NK-92 (cell line): ENCODE results near the gene ZNHIT6.

Experiments used
- DNase-seq: peaks from one replicate; lab custom pipeline; 2025; ENCODE audit not compliant: unreplicated experiment; lab: John Stamatoyannopoulos, UW

Gene ZNHIT6

GRCh38 chr1:85623061-85623471, 85.2 kb downstream of the ZNHIT6 start:
- DNase-seq, result no peak

- DNase-seq, result no peak
These were observed 86.8 kb downstream of the ZNHIT6 start for GRCh38 chr1:85621430-85621829.

- no peak for DNase-seq
These were observed 90.6 kb downstream of the ZNHIT6 start for GRCh38 chr1:85617633-85618100.

GRCh38 chr1:85616736-85617135, 91.5 kb downstream of the ZNHIT6 start:
- DNase-seq, result no peak

- DNase-seq, result no peak
These were observed 91.9 kb downstream of the ZNHIT6 start for GRCh38 chr1:85616364-85616705.

- DNase-seq, result no peak
These were observed 92.5 kb downstream of the ZNHIT6 start for GRCh38 chr1:85615586-85616363.

GRCh38 chr1:85612704-85613361, 95.4 kb downstream of the ZNHIT6 start:
- DNase-seq, result no peak

GRCh38 chr1:85611856-85612255, 96.4 kb downstream of the ZNHIT6 start:
- no peak for DNase-seq

- no peak for DNase-seq
These were observed 96.8 kb downstream of the ZNHIT6 start for GRCh38 chr1:85611425-85611824.

GRCh38 chr1:85609976-85610375, 98.3 kb downstream of the ZNHIT6 start:
- DNase-seq, result no peak

GRCh38 chr1:85608851-85609250, 99.4 kb downstream of the ZNHIT6 start:
- DNase-seq, result no peak

GRCh38 chr1:85607921-85608265, 100.3 kb downstream of the ZNHIT6 start:
- DNase-seq, result no peak

- no peak for DNase-seq
These were observed 100.9 kb downstream of the ZNHIT6 start for GRCh38 chr1:85607126-85607920.

GRCh38 chr1:85606414-85606800, 101.8 kb downstream of the ZNHIT6 start:
- DNase-seq, result no peak

- DNase-seq, result no peak
These were observed 102.5 kb downstream of the ZNHIT6 start for GRCh38 chr1:85605484-85606413.

GRCh38 chr1:85604298-85604997, 103.8 kb downstream of the ZNHIT6 start:
- DNase-seq, result no peak

- no peak for DNase-seq
These were observed 105.0 kb downstream of the ZNHIT6 start for GRCh38 chr1:85603086-85603880.

GRCh38 chr1:85602571-85602970, 105.7 kb downstream of the ZNHIT6 start:
- no peak for DNase-seq

- DNase-seq, result no peak
These were observed 106.3 kb downstream of the ZNHIT6 start for GRCh38 chr1:85601901-85602300.
